ENCODE results near the gene YIPF4. TPM values are rescaled to one million over a fixed set of nuclear protein-coding genes. Genes with fewer than 3 reads are reported as not detected.

The YIPF4 gene
- polyA plus RNA-seq, 1 of the 3 experiments (the other 2 are of a cell fraction) = 3.5 TPM

GRCh38 chr2:32284321-32284720 lies 6.6 kb downstream of the YIPF4 start:
- ChIA-PET POLR2A (no interaction called here), CTCF (no interaction called here)
- Histone ChIP-seq H2AFZ (ENCODE audit: low read depth) (no peak overlapping the region), H4K20me1 (ENCODE audit: insufficient read depth) (peaks cover 7% of the 10 kb centered on the region), H3K4me1 (ENCODE audit: control insufficient read depth in 1 of 2, insufficient read depth in 2 of 2, low read depth in 1 of 2, low read length in 1 of 2) (peaks cover 0 to 9% of the 10 kb centered on the region in 2 experiments; a peak in 1 of 4 replicates), H3K4me2 (no peak overlapping the region), H3K27ac (ENCODE audit: low read depth in 2 of 2, low read length in 1 of 2) (no peak overlapping the region), H3K36me3 (replicated peaks in 1 of 2; ENCODE audit: control insufficient read depth in 1 of 2, insufficient read depth in 2 of 2, low read length in 1 of 2) (peaks cover 8 to 26% of the 10 kb centered on the region in 2 experiments), H3K79me2 (ENCODE audit: insufficient read depth) (peaks cover 97% of the 10 kb centered on the region), H3K9me3 (no peaks in the 10 kb centered on the region), H3K9me2 (no peaks in the 10 kb centered on the region), H3K27me3 (ENCODE audit: insufficient read depth) (no peaks in the 10 kb centered on the region), H3F3A (replicated peaks; ENCODE audit: insufficient read depth) (peaks cover 6% of the 10 kb centered on the region), H3K4me3 (ENCODE audit: low read depth in 2 of 2, low read length in 1 of 2) (no peak overlapping the region), H3K9ac (no peak overlapping the region)
- TF ChIP-seq POLR2AphosphoS5 (IDR thresholded peaks at IDR 0.05; ENCODE audit: low read depth, low read length) = no peak
- no peak for TF ChIP-seq MEF2A (IDR thresholded peaks at IDR 0.05; ENCODE audit: borderline replicate concordance, low read depth)
- no peak for TF ChIP-seq MXI1 (IDR thresholded peaks at IDR 0.05; ENCODE audit: low read depth, low read length)
- TF ChIP-seq, protein P1, sequence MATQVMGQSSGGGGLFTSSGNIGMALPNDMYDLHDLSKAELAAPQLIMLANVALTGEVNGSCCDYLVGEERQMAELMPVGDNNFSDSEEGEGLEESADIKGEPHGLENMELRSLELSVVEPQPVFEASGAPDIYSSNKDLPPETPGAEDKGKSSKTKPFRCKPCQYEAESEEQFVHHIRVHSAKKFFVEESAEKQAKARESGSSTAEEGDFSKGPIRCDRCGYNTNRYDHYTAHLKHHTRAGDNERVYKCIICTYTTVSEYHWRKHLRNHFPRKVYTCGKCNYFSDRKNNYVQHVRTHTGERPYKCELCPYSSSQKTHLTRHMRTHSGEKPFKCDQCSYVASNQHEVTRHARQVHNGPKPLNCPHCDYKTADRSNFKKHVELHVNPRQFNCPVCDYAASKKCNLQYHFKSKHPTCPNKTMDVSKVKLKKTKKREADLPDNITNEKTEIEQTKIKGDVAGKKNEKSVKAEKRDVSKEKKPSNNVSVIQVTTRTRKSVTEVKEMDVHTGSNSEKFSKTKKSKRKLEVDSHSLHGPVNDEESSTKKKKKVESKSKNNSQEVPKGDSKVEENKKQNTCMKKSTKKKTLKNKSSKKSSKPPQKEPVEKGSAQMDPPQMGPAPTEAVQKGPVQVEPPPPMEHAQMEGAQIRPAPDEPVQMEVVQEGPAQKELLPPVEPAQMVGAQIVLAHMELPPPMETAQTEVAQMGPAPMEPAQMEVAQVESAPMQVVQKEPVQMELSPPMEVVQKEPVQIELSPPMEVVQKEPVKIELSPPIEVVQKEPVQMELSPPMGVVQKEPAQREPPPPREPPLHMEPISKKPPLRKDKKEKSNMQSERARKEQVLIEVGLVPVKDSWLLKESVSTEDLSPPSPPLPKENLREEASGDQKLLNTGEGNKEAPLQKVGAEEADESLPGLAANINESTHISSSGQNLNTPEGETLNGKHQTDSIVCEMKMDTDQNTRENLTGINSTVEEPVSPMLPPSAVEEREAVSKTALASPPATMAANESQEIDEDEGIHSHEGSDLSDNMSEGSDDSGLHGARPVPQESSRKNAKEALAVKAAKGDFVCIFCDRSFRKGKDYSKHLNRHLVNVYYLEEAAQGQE (IDR thresholded peaks at IDR 0.05; ENCODE audit: low read depth, low read length) = no peak
- TF ChIP-seq RXRA (IDR thresholded peaks at IDR 0.05; ENCODE audit: borderline replicate concordance, low read depth) = no peak
- no peak for TF ChIP-seq EP300 (IDR thresholded peaks at IDR 0.05; ENCODE audit: borderline replicate concordance in 1 of 2, low read depth in 1 of 2, low read length in 1 of 2)
- no peak for TF ChIP-seq FOSL2 (IDR thresholded peaks at IDR 0.05; ENCODE audit: borderline replicate concordance, low read depth)
- TF ChIP-seq ZBTB33 (IDR thresholded peaks at IDR 0.05; ENCODE audit: borderline replicate concordance, low read depth) = no peak
- TF ChIP-seq TAF1 (IDR thresholded peaks at IDR 0.05; ENCODE audit: borderline replicate concordance, low read depth, low read length) = no peak
- no peak for TF ChIP-seq RCOR1 (IDR thresholded peaks at IDR 0.05; ENCODE audit: low read length)
- TF ChIP-seq ELF1 (IDR thresholded peaks at IDR 0.05) = no peak
- TF ChIP-seq GABPA (IDR thresholded peaks at IDR 0.05; ENCODE audit: low read depth) = no peak
- TF ChIP-seq FOXM1 (IDR thresholded peaks at IDR 0.05; ENCODE audit: low read depth) = no peak
- TF ChIP-seq RFX5 (IDR thresholded peaks at IDR 0.05; ENCODE audit: low read length) = no peak
- no peak for TF ChIP-seq TCF12 (IDR thresholded peaks at IDR 0.05)
- no peak for TF ChIP-seq MAX (IDR thresholded peaks at IDR 0.05; ENCODE audit: low read depth)
- no peak for TF ChIP-seq IRF3 (IDR thresholded peaks at IDR 0.05; ENCODE audit: low read depth, low read length)
- TF ChIP-seq FOXJ3 (CRISPR knock-in tag; IDR thresholded peaks at IDR 0.05) = no peak
- DNase-seq = no peak
- WGBS (ENCODE audit: low lambda C conversion rate) = 98% methylated on average over 2 of the region's 2 CpGs

All from SK-N-SH (cell line).